Neural cell (in vitro differentiated cells): ENCODE data around the gene BMAL2. TPM values are rescaled to one million over a fixed set of nuclear protein-coding genes. Genes with fewer than 3 reads are reported as not detected.

Experiments
- H2AFZ ChIP-seq: fragments of 200-600, 300-800 bp; sonication (generic), shearing (Covaris generic); 2 replicates; pipeline ENCODE4 v1.6.0; 2014; ENCODE audit warnings: low read depth, mild to moderate bottlenecking, antibody characterized with exemption, low read length, moderate library complexity
- H3F3A ChIP-seq: fragments of 200-600 bp; shearing (Covaris generic); 2 replicates; pipeline ENCODE4 v1.6.1; 2016; ENCODE audit warnings: mild to moderate bottlenecking, moderate library complexity, mixed read lengths, antibody characterized with exemption, low read length; ENCODE audit not compliant: insufficient read depth, poor library complexity, severe bottlenecking
- H3K27ac ChIP-seq: fragments of 200-600, 300-800 bp; sonication (generic), shearing (Covaris generic); 2 replicates; pipeline ENCODE4 v1.5.1; 2014; ENCODE audit warnings: mild to moderate bottlenecking, low read length, moderate library complexity
- H3K27me3 ChIP-seq: fragments of 300-800, 200-600 bp; sonication (generic), shearing (Covaris generic); 2 replicates; pipeline ENCODE4 v1.6.0; 2014; ENCODE audit warnings: mild to moderate bottlenecking, low read depth, low read length, moderate library complexity; ENCODE audit not compliant: insufficient read depth
- H3K36me3 ChIP-seq: fragments of 300-800, 200-600 bp; sonication (generic), shearing (Covaris generic); 2 replicates; pipeline ENCODE4 v1.5.1; 2014; ENCODE audit warnings: mild to moderate bottlenecking, antibody characterized with exemption, low read length, moderate library complexity; ENCODE audit not compliant: insufficient read depth
- H3K4me2 ChIP-seq: fragments of 300-800, 200-600 bp; sonication (generic), shearing (Covaris generic); 2 replicates; pipeline ENCODE4 v1.6.0; 2014; ENCODE audit warnings: mild to moderate bottlenecking, low read length
- H3K4me3 ChIP-seq: fragments of 300-800, 200-600 bp; sonication (generic), shearing (Covaris generic); 2 replicates; pipeline ENCODE4 v1.5.1; 2014; ENCODE audit warnings: mild to moderate bottlenecking, low read length, moderate library complexity
- H3K79me2 ChIP-seq: fragments of 200-600 bp; shearing (Covaris generic); replicated peaks from 2 replicates; pipeline ENCODE4 v1.6.0; 2014; ENCODE audit warnings: mild to moderate bottlenecking, low read length, moderate library complexity; ENCODE audit not compliant: insufficient read depth
- H3K9ac ChIP-seq: fragments of 300-800, 200-600 bp; sonication (generic), shearing (Covaris generic); 2 replicates; pipeline ENCODE4 v1.6.1; 2016; ENCODE audit warnings: mild to moderate bottlenecking, low read length, mixed read lengths
- H3K9me2 ChIP-seq: fragments of 200-600 bp; shearing (Covaris generic); 2 replicates; pipeline ENCODE4 v1.6.1; 2016; ENCODE audit warnings: mild to moderate bottlenecking, low read length, mixed read lengths; ENCODE audit not compliant: insufficient read depth
- H3K9me3 ChIP-seq: fragments of 200-600, 300-800 bp; sonication (generic), shearing (Covaris generic); 2 replicates; pipeline ENCODE4 v1.6.1; 2016; ENCODE audit warnings: mild to moderate bottlenecking, mixed run types, low read length, moderate library complexity, mixed read lengths
- H4K20me1 ChIP-seq: fragments of 200-600 bp; shearing (Covaris generic); 2 replicates; pipeline ENCODE4 v1.6.1; 2016; ENCODE audit warnings: mild to moderate bottlenecking, mixed run types; ENCODE audit not compliant: insufficient read depth
- CTCF ChIP-seq: fragments of 450-650 bp; IDR thresholded peaks from 2 replicates; pipeline ENCODE4 v1.5.1; 2014; ENCODE audit warnings: antibody characterized with exemption, mild to moderate bottlenecking, moderate library complexity; ENCODE audit not compliant: poor library complexity, severe bottlenecking
- EP300 ChIP-seq: fragments of 450-650 bp; conservative IDR thresholded peaks from 2 replicates; pipeline ENCODE4 v1.6.1; 2014; ENCODE audit warnings: antibody characterized with exemption, mild to moderate bottlenecking, moderate library complexity; ENCODE audit not compliant: poor library complexity, severe bottlenecking
- EZH2 ChIP-seq: fragments of 200-600, 300-800 bp; shearing (Covaris generic), sonication (generic); IDR thresholded peaks from 2 replicates; pipeline ENCODE4 v1.6.1; 2014; ENCODE audit warnings: antibody characterized with exemption, low read length, borderline replicate concordance, mild to moderate bottlenecking; ENCODE audit not compliant: insufficient read depth, poor library complexity, severe bottlenecking
- MXI1 ChIP-seq: fragments of 450-650 bp; conservative IDR thresholded peaks from 2 replicates; pipeline ENCODE4 v1.6.1; 2014; ENCODE audit warnings: antibody characterized with exemption, mild to moderate bottlenecking; ENCODE audit not compliant: poor library complexity, severe bottlenecking
- POLR2AphosphoS5 ChIP-seq: IDR thresholded peaks from 2 replicates; pipeline ENCODE4 v1.6.1; 2012
- RAD21 ChIP-seq: fragments of 450-650 bp; conservative IDR thresholded peaks from 2 replicates; pipeline ENCODE4 v1.6.1; 2014; ENCODE audit warnings: antibody characterized with exemption, mild to moderate bottlenecking, moderate library complexity
- REST ChIP-seq: IDR thresholded peaks from 2 replicates; pipeline ENCODE4 v1.6.1; 2012; ENCODE audit warnings: borderline replicate concordance
- SMC3 ChIP-seq: fragments of 450-650 bp; conservative IDR thresholded peaks from 2 replicates; pipeline ENCODE4 v1.6.1; 2014; ENCODE audit warnings: antibody characterized with exemption, mild to moderate bottlenecking, moderate library complexity; ENCODE audit not compliant: poor library complexity
- TAF1 ChIP-seq: IDR thresholded peaks from 2 replicates; pipeline ENCODE4 v1.6.1; 2012; ENCODE audit warnings: low read depth
- polyA plus RNA-seq: library from polyadenylated mRNA; depleted of rRNA; stranded (reverse); fragments of >200 nt; gene quantifications from 2 replicates; pipeline ENCODE4 v1.2.3, GENCODE V29; 2014

BMAL2 gene
- polyA plus RNA-seq, 1 donor from 2014 or later = 9.8 TPM

- no peak overlapping the region for H3K27ac ChIP-seq
- no peaks in the 10 kb centered on the region for H3K9me3 ChIP-seq
- H3K79me2 ChIP-seq = no peaks in the 10 kb centered on the region
- TF ChIP-seq SMC3 = no peak
- TF ChIP-seq EZH2 = no peak
- H3K9ac ChIP-seq = no peak overlapping the region
- H3K27me3 ChIP-seq = no peaks in the 10 kb centered on the region
- no peak overlapping the region for H3K4me2 ChIP-seq
- no peak overlapping the region for H2AFZ ChIP-seq
- H3K9me2 ChIP-seq = no peaks in the 10 kb centered on the region
- no peaks in the 10 kb centered on the region for H3K36me3 ChIP-seq
- H3K4me3 ChIP-seq = no peak overlapping the region
- no peaks in the 10 kb centered on the region for H4K20me1 ChIP-seq
- no peaks in the 10 kb centered on the region for H3F3A ChIP-seq
Observed at GRCh38 chr12:27344246-27344645, 11.6 kb downstream of the BMAL2 start.

GRCh38 chr12:27344760-27345159, 12.1 kb downstream of the BMAL2 start:
- H3F3A ChIP-seq = no peaks in the 10 kb centered on the region
- no peaks in the 10 kb centered on the region for H3K36me3 ChIP-seq
- H3K4me2 ChIP-seq = no peak overlapping the region
- no peaks in the 10 kb centered on the region for H3K79me2 ChIP-seq
- no peak overlapping the region for H3K27ac ChIP-seq
- no peak overlapping the region for H3K9ac ChIP-seq
- no peaks in the 10 kb centered on the region for H3K27me3 ChIP-seq
- no peak for TF ChIP-seq EZH2
- TF ChIP-seq RAD21 = no peak
- no peak for TF ChIP-seq REST
- no peak for TF ChIP-seq CTCF
- no peak for TF ChIP-seq SMC3
- no peak for TF ChIP-seq TAF1
- no peak for TF ChIP-seq POLR2AphosphoS5
- no peak for TF ChIP-seq MXI1
- no peak for TF ChIP-seq EP300
- H2AFZ ChIP-seq = no peak overlapping the region
- H3K4me3 ChIP-seq = no peak overlapping the region
- H4K20me1 ChIP-seq = no peaks in the 10 kb centered on the region
- H3K9me3 ChIP-seq = no peaks in the 10 kb centered on the region
- H3K9me2 ChIP-seq = no peaks in the 10 kb centered on the region

- no peaks in the 10 kb centered on the region for H3K9me2 ChIP-seq
- H3K9me3 ChIP-seq = no peaks in the 10 kb centered on the region
- no peaks in the 10 kb centered on the region for H3K79me2 ChIP-seq
- no peak overlapping the region for H3K27ac ChIP-seq
- no peaks in the 10 kb centered on the region for H4K20me1 ChIP-seq
- H3K4me3 ChIP-seq = no peak overlapping the region
- H3K9ac ChIP-seq = no peak overlapping the region
- no peaks in the 10 kb centered on the region for H3K27me3 ChIP-seq
- no peaks in the 10 kb centered on the region for H3F3A ChIP-seq
- H3K36me3 ChIP-seq = no peaks in the 10 kb centered on the region
- no peak overlapping the region for H2AFZ ChIP-seq
- TF ChIP-seq CTCF (no peak), EP300 (no peak), REST (no peak), RAD21 (no peak), MXI1 (no peak), SMC3 (no peak), POLR2AphosphoS5 (no peak), EZH2 (no peak), TAF1 (no peak)
- H3K4me2 ChIP-seq = no peak overlapping the region
Observed at GRCh38 chr12:27345376-27345775, 12.7 kb downstream of the BMAL2 start.
